ENCODE data around the gene PTBP3.

DNA sequence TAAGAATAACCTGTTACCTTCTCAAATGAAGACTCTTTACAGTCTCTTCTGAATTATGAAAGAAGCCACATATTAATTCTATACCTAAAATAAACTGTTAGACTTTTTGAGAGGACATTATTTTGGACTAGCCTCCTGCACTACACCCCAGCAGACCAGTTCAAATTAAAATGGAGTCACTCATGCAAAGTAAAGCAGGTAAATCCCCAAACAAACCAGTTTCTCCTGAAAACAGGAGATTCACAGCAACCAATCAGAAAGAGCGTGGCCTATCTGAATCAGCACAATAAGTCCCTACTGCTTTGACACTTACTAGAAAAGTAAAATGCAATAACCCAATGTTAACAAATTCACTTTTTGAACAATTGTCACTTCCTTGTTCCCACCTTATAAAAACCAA, 58.8 kb downstream of the PTBP3 start:
- no peak for TF ChIP-seq POLR2AphosphoS5 (IDR thresholded peaks at IDR 0.05; ENCODE audit: low read depth, low read length)
- TF ChIP-seq POLR2A (IDR thresholded peaks at IDR 0.05; ENCODE audit: low read depth, low read length): no peak
- TF ChIP-seq TAF1 (IDR thresholded peaks at IDR 0.05; ENCODE audit: borderline replicate concordance, low read depth, low read length): no peak

Data from GM12892 (cell line).